GM10847 (cell line): Measurements from ENCODE around the gene SGCB.

Source experiments
- POLR2A ChIP-seq: IDR thresholded peaks from 2 replicates; pipeline ENCODE4 v1.6.1; 2011; ENCODE audit not compliant: insufficient read length; ENCODE audit errors: extremely low read depth

Gene SGCB

DNA sequence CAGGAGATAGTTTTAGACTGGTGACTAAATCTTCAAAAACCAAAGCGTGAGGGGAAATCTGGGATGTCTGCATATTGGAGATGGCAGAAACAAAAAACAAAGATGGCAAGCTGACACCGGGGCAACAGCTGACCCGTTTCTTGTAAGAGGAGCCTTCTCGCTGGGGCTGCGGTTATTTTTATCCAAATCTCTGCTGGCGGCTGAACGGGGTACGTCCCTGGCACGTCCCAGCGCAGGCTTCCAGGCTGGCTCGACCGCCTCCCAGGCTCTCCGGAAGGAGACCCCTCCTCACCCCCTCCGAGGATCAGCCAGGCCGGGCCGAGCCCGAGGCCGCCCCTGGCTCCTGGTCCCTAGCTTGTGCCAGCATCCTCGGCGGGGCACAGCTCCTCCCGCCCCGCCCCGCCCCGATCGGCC, 403 bp downstream of the SGCB start:
- TF ChIP-seq POLR2A: no peak

DNA sequence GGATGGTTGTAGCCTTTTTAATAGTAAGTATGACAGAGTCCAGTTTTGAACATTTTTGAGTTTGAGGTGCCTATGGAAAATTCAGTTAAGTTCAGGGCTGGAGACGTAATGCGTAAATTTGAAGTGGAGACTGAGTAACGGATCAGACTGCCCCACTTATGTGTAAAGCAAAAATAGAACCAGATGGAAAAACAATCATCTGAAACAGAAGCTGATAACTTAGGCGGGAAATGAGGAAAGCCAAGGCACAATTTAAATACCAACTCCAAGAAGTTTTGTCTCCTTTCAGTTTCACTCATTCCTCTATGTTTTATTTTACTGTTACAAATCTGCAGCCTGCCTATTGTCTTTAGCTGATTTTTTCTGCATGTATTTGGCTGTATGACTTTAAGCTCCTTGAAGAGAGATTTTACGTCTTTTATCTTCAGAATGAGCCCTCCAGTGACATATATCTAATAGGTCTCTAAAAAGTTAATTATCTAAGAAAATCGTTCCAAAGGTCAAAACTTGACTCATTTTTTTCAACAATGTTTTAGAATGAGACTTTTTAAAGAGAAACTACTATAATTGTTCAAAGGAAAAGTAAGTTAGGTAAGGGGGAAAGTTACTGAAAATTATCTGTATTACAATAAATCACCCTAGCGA, 1.1 kb downstream of the SGCB start:
- TF ChIP-seq POLR2A: no peak

DNA sequence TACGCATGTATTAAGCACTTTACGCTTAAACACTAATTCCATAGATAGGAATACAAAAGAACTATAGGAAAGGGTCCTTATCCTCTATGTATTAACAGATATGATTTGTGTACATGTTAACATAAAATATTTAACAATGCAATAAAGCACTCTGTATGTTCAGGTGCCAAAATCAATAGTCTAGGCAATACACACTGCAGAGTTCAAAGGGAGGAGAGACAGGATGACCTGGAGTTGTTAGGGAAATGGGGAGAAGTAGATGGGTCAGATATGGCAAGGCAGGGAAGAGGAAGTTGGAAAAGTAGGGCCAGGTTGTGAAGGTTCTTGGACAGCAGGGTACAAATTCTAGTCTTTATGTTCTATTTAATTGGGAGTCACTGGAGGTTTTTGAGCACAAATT, 2.9 kb downstream of the SGCB start:
- TF ChIP-seq POLR2A: no peak

DNA sequence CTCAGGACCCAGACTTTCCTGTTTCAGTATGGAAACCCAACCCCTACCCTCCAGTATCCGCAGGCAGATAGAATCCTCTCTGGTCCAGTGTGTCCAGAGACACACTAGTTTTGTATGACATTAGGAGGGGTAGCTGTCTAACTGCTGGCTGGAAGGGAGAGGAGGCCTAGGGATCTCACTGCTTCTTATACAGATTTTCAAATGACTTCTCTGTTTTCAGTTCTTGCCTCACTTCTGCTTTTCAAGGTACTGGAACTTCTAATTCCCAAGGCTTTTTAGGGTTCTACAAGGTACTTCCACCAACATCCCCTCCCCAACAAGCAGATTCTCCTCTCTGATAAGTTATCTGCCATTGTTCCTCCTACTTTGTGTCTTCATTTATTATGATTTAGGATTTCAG, 6.1 kb downstream of the SGCB start:
- no peak for TF ChIP-seq POLR2A

DNA sequence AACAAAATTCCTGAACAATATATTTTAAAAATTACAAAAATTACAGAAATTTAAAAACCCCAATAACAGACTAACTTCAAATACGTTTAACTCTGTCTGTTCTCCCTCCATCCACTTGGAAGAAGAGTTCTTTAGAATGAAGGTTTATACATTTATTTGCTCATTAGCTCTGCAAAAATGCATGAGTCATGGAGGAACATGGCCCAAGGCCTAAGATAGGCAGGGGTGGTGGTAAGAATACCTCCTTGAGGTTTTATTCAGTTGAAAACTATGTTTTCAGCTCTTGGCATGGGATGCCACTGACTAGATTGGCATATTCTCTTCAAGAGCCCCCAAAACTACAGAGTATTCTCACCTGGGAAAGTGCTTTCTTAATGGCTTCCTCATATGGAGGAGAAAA, 9.1 kb downstream of the SGCB start:
- no peak for TF ChIP-seq POLR2A

DNA sequence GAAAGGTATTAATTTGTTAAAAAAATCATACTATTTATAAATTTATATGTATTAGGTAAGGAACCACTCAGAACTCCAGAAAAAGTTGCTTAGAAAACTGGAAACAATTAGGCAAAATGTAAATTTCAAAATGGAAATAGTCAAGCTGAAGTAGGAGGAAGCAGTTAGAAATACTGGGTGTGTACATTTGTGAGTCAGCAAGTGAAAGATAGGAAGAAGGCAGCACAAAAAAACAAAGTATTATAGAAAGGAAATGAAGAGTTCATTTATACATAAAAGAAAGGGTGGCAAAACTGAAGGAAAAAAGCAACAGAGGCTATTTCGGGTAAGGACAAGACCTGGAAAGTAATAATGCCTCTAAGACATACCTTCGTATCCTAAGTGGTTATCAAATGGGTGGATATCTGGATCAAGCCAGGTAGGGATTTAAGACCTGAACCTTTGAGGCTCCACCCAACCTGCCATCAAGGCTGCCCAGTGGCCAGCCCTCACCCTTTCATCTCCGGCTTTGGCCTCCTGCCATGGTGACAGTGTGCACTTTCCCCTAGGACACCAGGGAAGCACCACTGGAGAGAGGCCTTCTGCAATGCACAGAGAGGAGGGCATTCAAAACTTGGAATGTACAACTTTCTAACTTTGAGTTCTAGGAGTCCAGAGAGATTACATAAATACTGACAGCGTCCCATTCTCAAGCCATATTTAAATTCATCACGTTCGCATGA, 18.0 kb downstream of the SGCB start, which contains the start of gene LRRC66:
Gene LRRC66 (minus strand): TSS at position 428 of the 722 bp plus-strand sequence. CDS start 2,750 bp downstream, outside the sequence.
- no peak for TF ChIP-seq POLR2A

DNA sequence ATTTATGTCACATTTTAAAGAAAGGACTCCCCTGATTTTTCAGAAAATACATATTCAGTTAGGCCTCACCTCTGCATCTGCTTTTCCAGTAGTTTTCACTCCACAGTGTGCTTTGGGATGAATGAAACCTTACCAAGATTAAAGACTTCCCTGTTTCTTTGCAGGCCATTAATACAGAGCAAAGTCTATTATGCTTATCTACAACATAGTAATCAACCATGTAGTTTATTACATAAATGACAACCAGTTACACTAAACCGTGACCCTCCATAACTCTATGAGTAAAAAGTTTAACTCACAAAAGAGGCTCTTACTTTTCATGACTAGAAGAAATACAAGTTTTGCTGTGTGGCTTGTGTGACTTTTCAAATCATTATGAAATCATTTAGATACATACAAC, 20.3 kb downstream of the SGCB start:
- no peak for TF ChIP-seq POLR2A

DNA sequence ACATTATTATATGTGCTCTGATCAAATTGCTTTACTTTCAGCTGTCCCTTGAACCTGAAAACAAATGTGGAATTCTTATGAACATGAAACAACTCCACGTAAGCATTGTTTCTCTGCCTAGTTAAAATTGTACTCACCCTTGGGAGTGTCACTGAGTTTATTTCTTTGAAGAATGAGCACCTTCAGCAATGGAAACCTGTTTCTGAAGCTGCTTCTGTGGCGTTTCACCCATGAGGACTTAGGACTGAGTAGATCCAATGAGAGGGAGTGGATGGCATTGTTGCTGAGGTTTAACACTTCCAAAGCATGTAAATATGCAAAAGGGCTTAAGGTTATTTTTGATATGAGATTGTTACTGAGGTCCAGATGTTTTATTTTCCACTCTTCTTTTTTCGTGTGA, 21.1 kb downstream of the SGCB start:
- TF ChIP-seq POLR2A: no peak

DNA sequence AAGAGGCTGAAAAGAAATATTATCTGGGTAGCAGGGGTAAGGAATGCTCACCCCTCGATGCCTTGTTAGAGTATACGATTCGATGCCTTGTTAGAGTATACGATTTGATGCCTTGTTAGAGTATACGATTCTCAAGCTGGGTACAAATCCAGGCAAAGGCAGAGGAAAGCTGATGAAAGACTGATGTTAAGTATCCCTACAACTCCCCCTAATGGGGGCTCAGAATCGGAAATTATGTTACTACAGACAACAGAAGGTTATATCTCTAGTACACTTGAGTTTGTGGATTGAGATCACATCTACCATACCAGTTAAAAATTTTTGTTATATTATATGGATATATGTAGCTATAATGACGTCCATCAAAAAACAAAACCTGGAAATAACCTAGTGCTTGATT, 22.7 kb downstream of the SGCB start:
- TF ChIP-seq POLR2A: no peak

DNA sequence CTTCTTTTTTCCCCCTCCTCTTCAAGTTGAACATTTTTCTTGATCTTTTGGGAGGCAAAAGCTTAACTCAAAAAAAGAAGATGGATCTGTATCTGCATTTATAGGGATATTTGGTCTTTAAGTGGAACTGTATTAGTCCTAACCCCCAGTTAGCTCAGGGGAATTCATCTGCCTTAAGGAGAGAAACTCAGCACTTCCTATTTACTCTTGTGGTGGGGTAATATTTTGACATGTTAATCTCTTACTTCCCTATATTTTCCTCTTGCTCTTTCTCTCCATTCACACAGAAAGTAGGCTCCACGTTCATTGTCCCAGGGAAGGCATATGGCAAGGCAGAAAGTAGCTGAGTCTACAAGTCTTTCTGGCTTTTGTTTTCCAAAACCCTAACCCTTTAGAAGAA, 23.2 kb downstream of the SGCB start:
- TF ChIP-seq POLR2A: no peak

DNA sequence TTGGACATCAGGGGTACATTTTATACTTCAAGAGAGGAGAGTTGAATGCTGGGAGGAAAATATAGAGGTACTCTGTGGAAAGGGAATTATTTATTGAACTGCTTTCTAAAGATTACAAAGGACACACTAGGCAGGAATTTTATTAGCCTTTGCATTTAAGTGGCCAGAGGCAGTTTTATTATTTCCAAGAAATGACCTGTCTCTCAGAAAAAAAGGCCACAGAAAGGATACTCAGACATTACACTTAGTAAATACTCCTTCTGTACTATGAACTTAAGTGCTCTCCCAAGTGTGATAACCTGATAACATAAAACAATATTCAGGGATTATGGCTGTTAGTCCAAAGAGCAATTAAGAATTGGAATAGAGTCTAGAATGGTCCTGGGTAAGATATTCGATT, 25.4 kb downstream of the SGCB start:
- no peak for TF ChIP-seq POLR2A

DNA sequence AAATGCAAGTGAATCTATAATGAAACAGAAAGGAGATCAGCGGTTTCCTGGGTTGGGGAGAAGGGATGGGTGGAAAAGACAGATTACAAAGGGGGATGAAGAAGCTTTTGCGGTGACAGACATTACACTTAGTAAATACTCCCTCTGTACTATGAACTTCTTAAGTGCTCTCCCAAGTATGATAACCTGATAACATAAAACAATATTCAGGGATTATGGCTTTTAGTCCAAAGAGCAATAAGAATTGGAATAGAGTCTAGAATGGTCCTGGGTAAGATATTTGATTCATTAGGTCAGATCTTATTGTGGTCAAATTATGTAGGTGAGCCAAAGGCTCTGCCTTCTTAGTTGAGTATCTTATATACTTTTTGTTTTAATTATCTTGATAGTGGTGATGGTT, 27.1 kb downstream of the SGCB start:
- no peak for TF ChIP-seq POLR2A

DNA sequence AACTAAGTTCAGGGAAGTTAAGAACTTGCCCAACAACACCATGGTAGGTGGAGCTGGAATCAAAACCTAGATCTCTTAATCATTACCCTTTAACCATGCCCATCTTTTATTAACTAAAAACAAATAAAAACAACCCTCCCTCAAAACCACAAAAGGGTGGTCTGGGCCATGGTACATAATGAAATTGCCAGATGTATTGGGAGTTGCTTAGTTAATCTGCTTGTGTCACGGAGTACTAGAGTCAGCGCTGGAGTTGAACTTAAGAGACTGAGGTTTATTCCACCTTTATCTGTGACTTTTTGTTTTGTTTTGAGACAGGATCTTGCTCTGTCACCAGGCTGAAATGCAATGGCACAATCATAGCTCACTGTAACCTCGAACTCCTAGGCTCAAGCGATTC, 31.2 kb downstream of the SGCB start:
- TF ChIP-seq POLR2A: no peak

DNA sequence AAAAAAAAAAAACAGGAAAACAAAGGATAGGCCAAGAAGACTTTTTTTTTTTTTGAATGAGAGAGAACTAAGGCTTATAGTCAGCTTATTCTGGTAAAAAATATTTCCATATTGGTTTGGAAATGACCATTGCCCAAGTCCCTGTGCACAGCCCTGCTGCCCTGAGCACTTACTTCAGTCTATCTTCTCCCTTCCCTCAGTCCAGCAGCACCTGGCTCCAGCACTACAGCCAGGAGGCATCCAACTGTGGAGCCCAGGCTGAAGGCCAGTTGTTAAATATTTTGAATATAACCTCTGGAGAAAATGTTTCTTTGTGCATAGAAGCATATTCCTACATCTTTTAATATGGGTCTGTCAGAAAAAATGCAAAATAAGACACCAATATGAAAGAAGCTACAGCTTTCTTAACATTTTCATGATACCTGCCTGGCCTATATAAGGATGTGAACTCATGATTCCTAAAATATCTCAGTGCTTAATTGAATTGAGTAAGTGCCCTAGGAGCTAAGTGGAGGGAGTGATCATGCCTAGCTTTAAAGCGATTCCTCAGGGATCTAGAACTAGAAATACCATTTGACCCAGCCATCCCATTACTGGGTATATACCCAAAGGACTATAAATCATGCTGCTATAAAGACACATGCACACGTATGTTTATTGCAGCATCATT, 32.4 kb downstream of the SGCB start:
- TF ChIP-seq POLR2A: no peak

DNA sequence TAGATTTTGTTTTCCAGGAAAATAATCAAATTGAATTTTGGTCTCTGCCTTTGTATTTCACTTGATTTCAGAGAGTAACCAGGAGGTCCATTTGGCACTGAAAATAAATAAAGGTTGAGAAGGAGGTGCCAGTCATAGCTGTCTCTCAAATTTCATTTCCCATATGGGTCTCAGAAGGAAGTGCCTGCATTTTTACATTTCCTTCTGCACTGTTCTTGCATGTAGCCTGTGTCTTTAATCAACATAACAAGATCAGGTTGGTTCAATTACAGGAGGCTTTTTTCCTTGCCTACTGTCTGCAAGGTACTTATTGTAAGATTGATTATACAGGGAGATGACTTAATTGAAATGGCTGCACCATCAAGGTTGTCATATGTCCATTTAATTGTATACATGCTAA, 33.7 kb downstream of the SGCB start:
- no peak for TF ChIP-seq POLR2A

DNA sequence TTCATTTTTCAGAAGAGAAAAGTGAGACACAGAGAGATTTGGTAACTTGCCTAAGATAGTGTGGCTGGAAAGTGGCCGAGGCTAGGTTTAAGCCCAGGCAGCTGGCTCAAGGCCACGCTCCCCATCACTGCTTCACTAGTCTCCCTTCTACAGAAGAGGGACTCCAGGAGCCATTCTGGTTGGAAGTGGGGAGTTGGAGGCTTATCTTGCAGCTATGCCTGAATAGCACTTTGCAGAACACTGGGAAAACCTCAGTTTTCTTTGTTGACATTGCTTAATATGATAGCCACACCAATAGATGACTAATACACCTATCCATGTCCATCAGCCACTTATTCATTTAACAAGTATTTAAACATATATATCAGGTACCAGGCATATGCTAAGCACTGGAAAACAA, 36.5 kb downstream of the SGCB start:
- TF ChIP-seq POLR2A: no peak
